Cardiac septum (tissue), 1 donor: Measurements from ENCODE around the gene KLC3. TPM values are rescaled to one million over a fixed set of nuclear protein-coding genes. Genes with fewer than 3 reads are reported as not detected.

Experiments
- DNase-seq: peaks from one replicate; pipeline ENCODE4 v3.0.0-alpha.2; 2020; ENCODE audit warnings: low spot score
- intact Hi-C: fragments of 100-400 bp; cut with DNase I; formaldehyde crosslinking; loops from one replicate; pipeline ENCODE4 v1.14.0; 2022
- total RNA-seq: library from RNA; stranded (reverse); fragmentation: NEBNext Ultra II Directional; extraction: Animal tissue kit (Norgen Biotek cat#: 25700); gene quantifications from one replicate; pipeline ENCODE4 v1.2.1, GENCODE V29; 2021
- donor health status: DM: no; HTN: no; CAD: no.

Gene KLC3
- total RNA-seq, 1 donor from 2014 or later: not detected

- intact Hi-C loops: no loop called here
- DNase-seq: no peak
Observed at GRCh38 chr19:45358213-45358792, 17.8 kb downstream of the KLC3 start.

- intact Hi-C loops: no loop called here
- DNase-seq: no peak
Observed at GRCh38 chr19:45361608-45362007, 21.1 kb downstream of the KLC3 start.

GRCh38 chr19:45362291-45362690 is 21.7 kb downstream of the KLC3 start:
- intact Hi-C loops: no loop called here
- no peak for DNase-seq

GRCh38 chr19:45363861-45364459 is 23.4 kb downstream of the KLC3 start:
- no peak for DNase-seq
- intact Hi-C loops: no loop called here

DNA sequence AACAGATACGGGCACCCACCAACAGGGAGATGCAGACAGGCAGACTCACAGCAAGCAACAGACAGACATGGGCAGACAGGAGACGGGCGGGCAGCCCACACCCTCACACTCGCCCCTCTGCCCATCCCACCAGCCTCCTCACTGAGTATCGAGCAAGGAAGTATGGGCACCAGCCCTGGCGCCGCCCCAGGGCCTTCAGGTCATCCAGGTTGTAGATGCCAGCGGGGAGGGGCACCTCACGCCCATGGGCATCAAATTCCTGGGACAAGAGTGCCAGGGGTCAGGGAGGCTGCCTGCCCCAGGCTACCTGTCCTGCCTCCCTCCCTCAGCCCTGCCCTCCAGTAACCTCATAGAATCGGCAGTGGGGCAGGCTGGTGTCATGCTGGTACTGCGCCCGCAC is 24.1 kb downstream of the KLC3 start:
- DNase-seq: no peak
- intact Hi-C loops: no loop called here

DNA sequence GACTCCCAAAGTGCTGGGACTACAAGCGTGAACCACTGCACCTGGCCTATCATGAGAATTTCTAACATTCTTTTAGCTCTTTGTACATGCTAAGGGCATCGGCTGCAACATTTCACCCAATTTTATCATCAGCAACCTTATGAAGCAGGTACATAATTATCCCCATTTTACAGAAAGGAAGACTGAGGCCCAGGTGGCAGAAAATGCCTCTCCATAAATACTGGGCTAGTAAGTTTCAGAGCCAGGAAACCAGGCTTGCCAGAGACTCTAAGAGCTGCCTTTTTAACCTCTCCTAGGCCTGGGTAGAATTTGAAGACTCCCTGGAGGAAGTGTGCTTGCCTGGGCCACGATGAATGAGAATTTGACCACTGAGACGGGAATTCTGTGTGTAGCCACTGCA is 27.6 kb downstream of the KLC3 start:
- intact Hi-C loops: no loop called here
- DNase-seq: no peak

DNA sequence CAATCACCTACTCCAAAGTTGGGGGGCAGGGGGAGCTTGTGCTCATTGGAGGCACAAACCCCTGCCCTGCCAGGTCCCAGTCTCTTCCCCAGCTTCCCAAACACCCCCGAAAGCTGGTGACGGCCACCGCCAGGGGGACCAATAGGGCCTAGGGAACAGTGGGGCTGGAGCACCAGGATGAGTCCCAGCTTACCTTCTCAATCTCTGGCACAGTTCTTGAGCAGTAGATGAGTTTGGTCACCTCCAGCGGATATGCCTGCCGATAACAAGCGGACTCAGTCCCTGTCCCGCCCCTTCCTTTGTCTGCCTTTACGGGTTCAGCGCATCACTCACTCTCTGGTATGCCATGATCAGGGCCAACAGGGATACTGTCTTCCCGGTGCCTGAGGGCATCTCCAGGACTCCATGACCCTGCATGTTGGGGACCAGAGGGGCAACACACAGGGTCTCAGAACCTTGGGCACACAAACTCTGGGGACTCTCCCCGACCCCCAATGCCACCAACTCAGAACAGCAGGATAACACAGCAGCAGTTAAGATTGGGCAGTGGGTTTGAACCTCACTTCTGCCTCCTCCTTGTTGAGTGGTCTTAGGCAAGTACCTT is 28.3 kb downstream of the KLC3 start:
- intact Hi-C loops: no loop called here
- DNase-seq: no peak

DNA sequence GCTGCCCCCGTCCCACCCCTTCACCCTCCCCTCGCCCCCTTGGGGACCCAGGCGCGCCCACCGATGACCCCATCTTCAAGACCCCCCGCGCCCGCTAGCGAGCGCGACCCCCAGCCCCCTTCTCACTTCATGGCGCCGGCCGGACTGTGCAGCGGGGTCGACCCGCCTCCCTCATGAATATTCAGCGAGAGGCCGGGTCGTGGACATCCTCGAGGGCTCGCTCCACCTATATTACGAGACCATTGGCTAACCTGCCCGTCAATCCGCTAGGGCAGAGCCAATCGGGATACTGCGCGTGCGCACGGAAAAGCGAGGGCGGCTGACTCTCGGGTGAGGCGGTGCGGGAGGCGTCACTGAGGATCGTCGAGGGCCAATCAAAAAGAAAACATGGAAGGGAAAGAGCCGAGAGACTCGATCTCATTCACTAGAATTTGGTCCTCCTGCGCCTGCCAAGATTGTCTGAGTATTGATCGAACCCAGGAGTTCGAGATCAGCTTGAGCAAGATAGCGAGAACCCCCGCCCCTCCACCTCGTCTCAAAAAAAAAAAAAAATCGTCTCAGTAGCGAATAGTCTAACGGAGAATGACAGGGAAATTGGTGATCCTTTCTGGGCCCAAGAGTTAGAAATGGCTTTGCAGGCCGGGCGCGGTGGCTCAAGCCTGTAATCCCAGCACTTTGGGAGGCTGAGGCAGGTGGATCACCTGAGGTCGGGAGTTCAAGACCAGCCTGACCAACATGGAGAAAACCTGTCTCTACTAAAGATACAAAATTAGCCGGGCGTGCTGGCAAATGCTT is 30.1 kb downstream of the KLC3 start, which contains the start of gene ERCC2:
Gene ERCC2, minus strand, starts transcription at position 164 of the 795 bp plus-strand sequence. Its CDS starts 33 bp downstream, at position 131.
- peak; percentile 99 for DNase-seq
- intact Hi-C loops: no loop called here

DNA sequence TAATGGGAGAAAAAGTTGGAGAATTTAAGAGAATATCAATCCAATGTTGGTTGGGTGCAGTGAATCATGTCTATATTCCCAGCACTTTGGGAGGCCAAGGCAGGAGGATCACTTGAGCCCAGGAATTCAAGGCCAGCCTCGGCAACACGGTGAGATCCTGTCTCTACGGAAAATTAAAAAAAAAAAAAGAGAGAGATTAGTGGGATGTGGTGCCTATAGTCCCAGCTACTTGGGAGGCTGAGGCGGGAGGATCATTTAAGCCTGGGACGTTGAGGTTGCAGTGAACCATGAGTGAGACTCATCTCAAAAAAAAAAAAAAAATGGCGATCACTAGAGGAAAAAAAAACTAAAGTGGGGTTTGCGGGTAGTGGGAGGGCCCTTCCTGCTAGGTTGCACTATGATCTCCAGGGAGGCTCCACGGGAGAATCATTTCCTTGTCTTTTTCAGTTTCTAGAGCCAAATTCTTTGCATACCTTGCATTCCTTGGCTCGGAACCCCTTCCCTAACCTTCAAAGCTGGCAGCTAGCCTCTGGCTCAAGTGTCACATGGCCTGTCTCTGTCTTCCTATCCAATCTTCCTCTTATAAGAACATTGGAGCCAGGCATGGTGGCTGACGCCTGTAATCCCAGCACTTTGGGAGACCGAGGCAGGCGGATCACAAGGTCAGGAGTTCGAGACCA is 35.6 kb downstream of the KLC3 start:
- intact Hi-C loops: no loop called here
- no peak for DNase-seq

DNA sequence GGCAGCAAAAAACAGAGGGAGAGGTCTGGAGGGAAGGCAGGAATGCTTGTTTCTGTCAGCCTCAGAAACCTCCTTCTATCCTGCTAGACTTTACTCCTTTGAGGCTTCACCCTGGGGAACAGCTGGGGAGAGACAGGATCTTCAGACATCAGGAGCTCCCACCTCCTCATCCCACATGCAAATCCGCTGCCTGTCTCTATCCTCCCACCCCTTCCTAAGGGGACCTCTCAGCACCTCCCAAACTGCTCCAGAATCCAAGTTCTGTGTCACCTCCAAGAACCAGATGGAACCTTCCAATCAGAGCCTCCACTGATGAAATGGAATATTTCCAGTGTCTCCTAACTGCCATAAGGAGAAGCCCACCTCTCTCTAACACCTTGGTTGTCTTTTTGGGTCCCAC is 39.6 kb downstream of the KLC3 start:
- intact Hi-C loops: no loop called here
- no peak for DNase-seq

DNA sequence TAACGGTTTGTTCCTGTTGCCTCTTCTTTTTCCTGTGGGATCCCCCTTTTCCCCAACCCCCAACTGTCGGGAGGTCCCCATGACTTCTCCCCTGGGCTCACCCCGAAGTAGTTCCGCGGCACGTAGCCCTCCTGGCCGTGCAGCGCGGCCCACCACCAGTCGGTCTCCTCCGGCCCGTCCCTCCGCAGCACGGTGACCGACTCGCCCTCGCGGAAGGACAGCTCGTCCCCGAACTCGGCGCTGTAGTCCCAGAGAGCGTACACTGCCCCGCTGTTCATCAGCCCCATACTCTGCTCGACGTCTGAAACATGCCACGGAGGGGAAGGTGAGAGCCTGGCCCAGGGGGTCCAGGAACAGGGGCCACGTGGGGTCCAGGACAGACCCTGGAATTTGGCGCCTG is 41.9 kb downstream of the KLC3 start:
- intact Hi-C loops: no loop called here
- no peak for DNase-seq

DNA sequence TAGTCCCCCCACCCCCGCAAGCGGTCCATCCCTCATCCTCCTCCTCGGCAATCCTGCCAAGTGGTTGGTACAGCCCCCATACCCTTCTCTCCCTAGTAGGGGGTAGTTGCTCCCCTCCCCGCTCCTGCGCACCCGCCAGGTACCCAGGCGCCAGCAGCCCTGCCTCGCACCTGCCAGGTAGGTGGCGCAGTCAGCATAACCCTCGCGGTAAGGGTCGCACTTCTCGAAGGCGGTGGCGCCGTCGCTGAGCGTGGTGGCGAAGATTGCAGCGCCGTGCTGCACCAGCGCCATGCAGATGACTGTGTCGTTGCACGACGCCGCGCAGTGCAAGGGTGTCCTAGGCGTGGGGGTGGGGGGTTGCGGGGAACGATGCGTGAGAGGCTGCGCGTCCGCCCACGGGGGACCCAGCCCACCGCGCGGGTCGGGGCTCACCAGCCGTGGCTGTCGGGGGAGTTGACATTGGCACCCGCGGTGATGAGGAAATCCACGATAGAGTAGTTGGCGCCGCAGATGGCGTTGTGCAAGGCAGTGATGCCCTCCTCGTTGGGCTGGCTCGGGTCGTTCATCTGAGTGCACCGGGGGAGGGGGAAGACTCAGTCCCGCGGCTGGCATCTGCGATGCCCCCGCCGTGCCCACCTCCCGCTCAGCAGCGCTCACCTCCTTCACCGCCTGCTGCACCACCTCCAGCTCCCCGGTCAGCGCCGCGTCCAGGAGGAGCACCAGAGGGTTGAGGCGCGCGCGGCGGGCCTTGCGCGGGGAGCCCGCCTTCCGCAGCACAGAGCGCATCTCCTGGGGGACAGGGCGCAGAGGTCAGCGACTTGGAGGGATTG is 45.1 kb downstream of the KLC3 start:
- intact Hi-C loops: no loop called here
- no peak for DNase-seq

DNA sequence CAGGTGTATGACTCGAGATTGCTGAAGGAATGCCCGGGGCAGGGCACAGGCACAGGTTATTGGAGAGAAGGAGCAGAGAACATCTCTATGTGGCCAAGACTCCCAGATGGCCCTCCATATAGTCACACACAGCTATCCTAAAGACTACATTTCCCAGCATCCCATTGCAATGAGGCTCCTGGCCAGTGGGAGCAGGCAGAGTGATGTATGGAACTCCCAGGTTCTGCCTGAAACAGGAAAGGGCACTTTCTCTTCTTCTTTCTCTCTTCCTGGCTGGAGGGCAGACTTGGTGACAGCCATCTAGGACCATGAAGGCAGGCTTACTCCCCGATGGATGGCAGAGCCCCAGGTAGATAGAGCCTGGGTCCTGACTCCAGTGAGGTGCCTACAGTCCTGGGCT is 50.8 kb downstream of the KLC3 start:
- no peak for DNase-seq
- intact Hi-C loops: no loop called here

GRCh38 chr19:45391871-45392665 is 51.5 kb downstream of the KLC3 start:
- no peak for DNase-seq
- intact Hi-C loops: no loop called here

DNA sequence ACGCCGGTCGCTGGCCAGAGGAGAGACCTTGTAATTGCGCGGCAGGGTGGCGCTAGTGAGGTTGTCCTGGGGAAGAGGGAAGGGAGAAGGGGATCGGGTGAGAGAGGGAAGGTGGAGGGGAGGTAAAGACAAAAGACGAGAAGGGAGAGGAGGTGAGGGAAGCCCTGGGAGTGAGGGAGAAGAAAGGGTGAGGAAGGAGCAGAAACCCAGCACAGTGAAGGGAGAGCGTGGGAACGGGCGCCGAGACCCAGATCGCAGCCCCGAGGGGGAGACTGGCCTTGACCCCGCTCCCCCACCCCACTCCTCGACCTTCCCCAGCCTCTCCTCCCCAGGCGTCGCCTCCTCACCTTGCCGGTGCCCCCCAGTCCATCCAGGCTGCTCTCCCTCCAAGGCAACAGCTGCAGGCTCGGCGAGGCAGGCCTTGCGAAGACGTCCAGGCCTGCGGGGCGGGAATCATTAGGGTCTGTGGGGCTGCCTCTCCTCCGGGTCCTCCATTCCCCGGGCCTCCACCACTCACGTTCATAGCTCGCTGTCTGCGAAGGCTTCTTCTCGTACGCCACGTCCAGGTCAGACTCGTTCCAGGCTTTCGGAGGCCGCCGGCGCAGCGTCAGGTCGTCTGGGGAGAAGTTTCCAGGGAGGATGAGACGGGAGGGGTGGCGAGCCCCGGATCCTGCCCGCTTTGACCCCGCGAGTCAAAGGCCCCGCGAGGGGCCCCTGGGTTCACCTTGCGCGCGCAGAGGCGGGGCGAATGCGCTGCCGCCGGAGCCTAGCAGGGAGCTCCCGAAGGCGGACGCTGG is 55.5 kb downstream of the KLC3 start:
- DNase-seq: no peak
- intact Hi-C loops: no loop called here

DNA sequence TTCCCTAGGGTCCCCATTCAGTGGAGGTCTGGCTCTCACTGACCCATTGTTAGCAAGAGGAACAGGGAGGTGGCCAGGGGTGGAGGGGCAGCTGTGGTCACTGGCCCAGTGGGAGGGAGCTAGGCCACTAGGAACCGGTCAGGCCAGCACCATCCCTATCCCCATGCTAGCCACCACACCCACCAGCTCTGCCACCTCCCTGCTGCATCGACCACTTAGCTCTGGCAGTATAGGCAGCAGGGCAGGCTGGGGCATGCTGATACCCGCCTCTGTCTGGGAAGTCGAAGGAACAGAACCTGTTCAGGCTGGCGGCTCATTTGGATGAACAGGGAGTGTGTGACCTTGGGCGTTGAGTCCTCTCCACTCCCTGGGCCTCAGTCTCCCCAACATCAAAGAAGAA is 59.6 kb downstream of the KLC3 start:
- DNase-seq: no peak
- intact Hi-C loops: no loop called here
